Measurements from ENCODE around the gene NALCN. TPM values are rescaled to one million over a fixed set of nuclear protein-coding genes. Genes with fewer than 3 reads are reported as not detected.

Gene NALCN
- total and polyA plus RNA-seq, 10 of the 15 experiments (the other 5 are each of a cell fraction or from before 2014, with no cell fraction given): under 0.01 TPM; not detected in 9

DNA sequence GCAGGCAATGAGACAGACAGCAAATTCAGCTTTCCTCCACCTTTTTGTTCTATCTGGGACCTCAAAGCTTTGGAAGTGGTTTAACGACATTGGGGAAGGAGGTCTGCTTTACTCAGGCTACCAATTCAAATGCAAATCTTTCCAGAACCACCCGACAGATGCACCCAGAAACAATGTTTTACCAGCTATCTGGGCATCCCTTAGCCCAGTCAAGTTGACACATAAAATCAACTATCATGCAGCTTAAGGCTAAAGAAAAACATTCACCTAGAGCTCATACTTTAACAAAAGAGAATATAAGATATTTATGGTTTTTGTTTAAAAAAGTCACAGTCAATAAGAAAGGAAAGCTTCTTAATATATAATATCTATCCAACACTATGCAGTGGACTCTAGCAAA, 246.0 kb downstream of the NALCN start (continued):
- TF ChIP-seq RB1 (IDR thresholded peaks at IDR 0.05; ENCODE audit: borderline replicate concordance) (no peak), PAX5 (IDR thresholded peaks at IDR 0.05; ENCODE audit: borderline replicate concordance, low read depth, low read length) (no peak), JUNB (IDR thresholded peaks at IDR 0.05) (no peak), GATAD2B (conservative IDR thresholded peaks at IDR 0.05; ENCODE audit: low read depth) (no peak)
- TF ChIP-seq, protein P1, sequence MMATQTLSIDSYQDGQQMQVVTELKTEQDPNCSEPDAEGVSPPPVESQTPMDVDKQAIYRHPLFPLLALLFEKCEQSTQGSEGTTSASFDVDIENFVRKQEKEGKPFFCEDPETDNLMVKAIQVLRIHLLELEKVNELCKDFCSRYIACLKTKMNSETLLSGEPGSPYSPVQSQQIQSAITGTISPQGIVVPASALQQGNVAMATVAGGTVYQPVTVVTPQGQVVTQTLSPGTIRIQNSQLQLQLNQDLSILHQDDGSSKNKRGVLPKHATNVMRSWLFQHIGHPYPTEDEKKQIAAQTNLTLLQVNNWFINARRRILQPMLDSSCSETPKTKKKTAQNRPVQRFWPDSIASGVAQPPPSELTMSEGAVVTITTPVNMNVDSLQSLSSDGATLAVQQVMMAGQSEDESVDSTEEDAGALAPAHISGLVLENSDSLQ (IDR thresholded peaks at IDR 0.05): no peak

DNA sequence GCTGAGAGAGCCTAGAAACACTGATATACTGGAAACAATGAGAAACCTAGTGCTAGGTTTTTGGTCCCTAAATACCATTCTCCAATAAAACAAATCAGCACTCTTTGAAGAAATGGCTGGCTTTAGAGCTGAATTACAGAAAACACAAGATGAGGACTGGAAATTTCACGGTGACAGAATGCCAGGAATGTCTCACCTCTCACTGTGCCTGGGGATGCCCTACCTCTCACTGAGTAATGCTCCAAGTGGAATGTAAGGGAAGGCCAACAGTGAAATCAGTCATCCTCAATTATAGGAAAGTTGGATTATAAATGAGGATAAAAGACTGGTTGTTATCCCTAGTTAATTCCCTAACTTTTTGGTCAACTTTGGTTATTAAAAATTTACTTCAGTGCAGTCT, 259.0 kb downstream of the NALCN start:
- no peaks in the 10 kb centered on the region for H3K79me2 ChIP-seq (ENCODE audit: control insufficient read depth, insufficient read depth, low read length)
- FAIRE-seq: no peak
- no peak for ATAC-seq
- ChIA-PET POLR2A (no interaction called here), SMC1A (ENCODE audit: uncharacterized antibody, unreplicated experiment) (interaction anchor here (0.6 kb wide), 1 partner anchor 13 kb away, joined by 3 read pairs; no protein-coding TSS in a partner anchor), RAD21 (ENCODE audit: unreplicated experiment) (interaction anchor here (1.2 kb wide), 1 partner anchor 12 kb away, joined by 3 read pairs; no protein-coding TSS in a partner anchor), CTCF (interaction anchor here (0.7 to 3.6 kb wide), 4 partner anchors 12 to 874 kb away, joined by 4 to 27 read pairs (median 6); no protein-coding TSS in a partner anchor)
- H3K4me1 ChIP-seq (ENCODE audit: control insufficient read depth, insufficient read depth, low read length): no peaks in the 10 kb centered on the region
- H3K9ac ChIP-seq (ENCODE audit: control insufficient read depth, insufficient read depth, low read length): no peak overlapping the region
- no peak for DNase-seq (ENCODE audit: low read depth, low spot score)
- H3K4me2 ChIP-seq (ENCODE audit: control insufficient read depth, insufficient read depth): no peak overlapping the region
- intact Hi-C loops (cut with micrococcal nuclease; ENCODE audit: unreplicated experiment): no loop called here
- H3K9me3 ChIP-seq (replicated peaks; ENCODE audit: control insufficient read depth, insufficient read depth, low read length): no peaks in the 10 kb centered on the region
- H2AFZ ChIP-seq (ENCODE audit: control insufficient read depth, low read depth, low read length): no peak overlapping the region
- BruUV-seq (replicated peaks): no TSS peak
- in situ Hi-C loops (cut with MboI): no loop called here
- 0% methylated on average over 1 of the region's 1 CpG for WGBS (ENCODE audit: insufficient coverage, insufficient replicate concordance, low lambda C conversion rate, missing lambda C conversion rate)
- no peaks in the 10 kb centered on the region for H3K36me3 ChIP-seq (ENCODE audit: control insufficient read depth in 2 of 2, insufficient read depth in 2 of 2, low read length in 1 of 2)
- H3K27me3 ChIP-seq (replicated peaks in 1 of 2; ENCODE audit: control insufficient read depth in 2 of 2, insufficient read depth in 2 of 2, low read length in 1 of 2): 0 out of 4 replicates have a peak, but pooled peaks cover 0 to 2% of the 10 kb centered on the region in 2 experiments
- no peak overlapping the region for H3K27ac ChIP-seq (ENCODE audit: control insufficient read depth, insufficient read depth)
- no peaks in the 10 kb centered on the region for H4K20me1 ChIP-seq (ENCODE audit: control insufficient read depth, insufficient read depth)
- H3K4me3 ChIP-seq: no peak overlapping the region
- TF ChIP-seq, protein P2, sequence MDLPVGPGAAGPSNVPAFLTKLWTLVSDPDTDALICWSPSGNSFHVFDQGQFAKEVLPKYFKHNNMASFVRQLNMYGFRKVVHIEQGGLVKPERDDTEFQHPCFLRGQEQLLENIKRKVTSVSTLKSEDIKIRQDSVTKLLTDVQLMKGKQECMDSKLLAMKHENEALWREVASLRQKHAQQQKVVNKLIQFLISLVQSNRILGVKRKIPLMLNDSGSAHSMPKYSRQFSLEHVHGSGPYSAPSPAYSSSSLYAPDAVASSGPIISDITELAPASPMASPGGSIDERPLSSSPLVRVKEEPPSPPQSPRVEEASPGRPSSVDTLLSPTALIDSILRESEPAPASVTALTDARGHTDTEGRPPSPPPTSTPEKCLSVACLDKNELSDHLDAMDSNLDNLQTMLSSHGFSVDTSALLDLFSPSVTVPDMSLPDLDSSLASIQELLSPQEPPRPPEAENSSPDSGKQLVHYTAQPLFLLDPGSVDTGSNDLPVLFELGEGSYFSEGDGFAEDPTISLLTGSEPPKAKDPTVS (IDR thresholded peaks at IDR 0.05; ENCODE audit: low read depth, low read length): no peak
- TF ChIP-seq, protein P3, sequence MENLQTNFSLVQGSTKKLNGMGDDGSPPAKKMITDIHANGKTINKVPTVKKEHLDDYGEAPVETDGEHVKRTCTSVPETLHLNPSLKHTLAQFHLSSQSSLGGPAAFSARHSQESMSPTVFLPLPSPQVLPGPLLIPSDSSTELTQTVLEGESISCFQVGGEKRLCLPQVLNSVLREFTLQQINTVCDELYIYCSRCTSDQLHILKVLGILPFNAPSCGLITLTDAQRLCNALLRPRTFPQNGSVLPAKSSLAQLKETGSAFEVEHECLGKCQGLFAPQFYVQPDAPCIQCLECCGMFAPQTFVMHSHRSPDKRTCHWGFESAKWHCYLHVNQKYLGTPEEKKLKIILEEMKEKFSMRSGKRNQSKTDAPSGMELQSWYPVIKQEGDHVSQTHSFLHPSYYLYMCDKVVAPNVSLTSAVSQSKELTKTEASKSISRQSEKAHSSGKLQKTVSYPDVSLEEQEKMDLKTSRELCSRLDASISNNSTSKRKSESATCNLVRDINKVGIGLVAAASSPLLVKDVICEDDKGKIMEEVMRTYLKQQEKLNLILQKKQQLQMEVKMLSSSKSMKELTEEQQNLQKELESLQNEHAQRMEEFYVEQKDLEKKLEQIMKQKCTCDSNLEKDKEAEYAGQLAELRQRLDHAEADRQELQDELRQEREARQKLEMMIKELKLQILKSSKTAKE (IDR thresholded peaks at IDR 0.05; ENCODE audit: low read depth, poor library complexity, severe bottlenecking): no peak
- TF ChIP-seq BRCA1 (IDR thresholded peaks at IDR 0.05; ENCODE audit: low read depth, low read length) (no peak), SIX5 (IDR thresholded peaks at IDR 0.05; ENCODE audit: low read depth, low read length, severe bottlenecking) (no peak), WRNIP1 (IDR thresholded peaks at IDR 0.05; ENCODE audit: borderline replicate concordance, low read depth, low read length) (no peak), ZNF384 (IDR thresholded peaks at IDR 0.05; ENCODE audit: borderline replicate concordance, low read depth, low read length) (no peak), PAX8 (IDR thresholded peaks at IDR 0.05) (no peak), ZNF207 (IDR thresholded peaks at IDR 0.05; ENCODE audit: borderline replicate concordance) (no peak), MEF2B (IDR thresholded peaks at IDR 0.05; ENCODE audit: partially characterized antibody, poor library complexity, severe bottlenecking) (no peak)
- TF ChIP-seq, protein P4, sequence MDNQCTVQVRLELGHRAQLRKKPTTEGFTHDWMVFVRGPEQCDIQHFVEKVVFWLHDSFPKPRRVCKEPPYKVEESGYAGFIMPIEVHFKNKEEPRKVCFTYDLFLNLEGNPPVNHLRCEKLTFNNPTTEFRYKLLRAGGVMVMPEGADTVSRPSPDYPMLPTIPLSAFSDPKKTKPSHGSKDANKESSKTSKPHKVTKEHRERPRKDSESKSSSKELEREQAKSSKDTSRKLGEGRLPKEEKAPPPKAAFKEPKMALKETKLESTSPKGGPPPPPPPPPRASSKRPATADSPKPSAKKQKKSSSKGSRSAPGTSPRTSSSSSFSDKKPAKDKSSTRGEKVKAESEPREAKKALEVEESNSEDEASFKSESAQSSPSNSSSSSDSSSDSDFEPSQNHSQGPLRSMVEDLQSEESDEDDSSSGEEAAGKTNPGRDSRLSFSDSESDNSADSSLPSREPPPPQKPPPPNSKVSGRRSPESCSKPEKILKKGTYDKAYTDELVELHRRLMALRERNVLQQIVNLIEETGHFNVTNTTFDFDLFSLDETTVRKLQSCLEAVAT (IDR thresholded peaks at IDR 0.05): no peak
- TF ChIP-seq, protein P5, sequence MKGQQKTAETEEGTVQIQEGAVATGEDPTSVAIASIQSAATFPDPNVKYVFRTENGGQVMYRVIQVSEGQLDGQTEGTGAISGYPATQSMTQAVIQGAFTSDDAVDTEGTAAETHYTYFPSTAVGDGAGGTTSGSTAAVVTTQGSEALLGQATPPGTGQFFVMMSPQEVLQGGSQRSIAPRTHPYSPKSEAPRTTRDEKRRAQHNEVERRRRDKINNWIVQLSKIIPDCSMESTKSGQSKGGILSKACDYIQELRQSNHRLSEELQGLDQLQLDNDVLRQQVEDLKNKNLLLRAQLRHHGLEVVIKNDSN (IDR thresholded peaks at IDR 0.05; ENCODE audit: borderline replicate concordance, extremely low read length, insufficient read depth, low read depth, low read length): no peak
